Rectal smooth muscle tissue (tissue), 1 donor: ENCODE results near the gene AAMP.

Source experiments
- H3K27ac ChIP-seq: one replicate; pipeline ENCODE4 v1.7.0; 2013; ENCODE audit warnings: low read depth, low read length, inconsistent platforms
- H3K27me3 ChIP-seq: one replicate; pipeline ENCODE4 v1.7.0; 2013; ENCODE audit warnings: low read length; ENCODE audit not compliant: control insufficient read depth, insufficient read depth
- H3K36me3 ChIP-seq: one replicate; pipeline ENCODE4 v1.7.0; 2013; ENCODE audit warnings: low read length; ENCODE audit not compliant: control insufficient read depth, insufficient read depth
- H3K4me1 ChIP-seq: one replicate; pipeline ENCODE4 v1.7.0; 2013; ENCODE audit warnings: low read length; ENCODE audit not compliant: control insufficient read depth, insufficient read depth
- H3K4me3 ChIP-seq: one replicate; pipeline ENCODE4 v1.7.0; 2013; ENCODE audit warnings: low read length
- H3K9ac ChIP-seq: one replicate; pipeline ENCODE4 v1.7.0; 2013; ENCODE audit warnings: low read length

Gene AAMP

GRCh38 chr2:218291318-218292047 is 21.5 kb upstream of the AAMP start:
- H3K27ac ChIP-seq, result peak overlapping the region; percentile 96
- no peaks in the 10 kb centered on the region for H3K27me3 ChIP-seq
- peak overlapping the region; percentile 88 for H3K9ac ChIP-seq
- peak overlapping the region; percentile 94 for H3K4me3 ChIP-seq
- H3K4me1 ChIP-seq, result peaks cover 35% of the 10 kb centered on the region
- no peaks in the 10 kb centered on the region for H3K36me3 ChIP-seq

- peak overlapping the region; percentile 88 for H3K9ac ChIP-seq
- peak overlapping the region; percentile 94 for H3K4me3 ChIP-seq
- H3K36me3 ChIP-seq, result no peaks in the 10 kb centered on the region
- H3K27ac ChIP-seq, result peak overlapping the region; percentile 96
- H3K4me1 ChIP-seq, result peaks cover 44% of the 10 kb centered on the region
- H3K27me3 ChIP-seq, result no peaks in the 10 kb centered on the region
These were observed 20.7 kb upstream of the AAMP start for GRCh38 chr2:218290316-218291261.

GRCh38 chr2:218289639-218290315 is 19.8 kb upstream of the AAMP start:
- no peaks in the 10 kb centered on the region for H3K36me3 ChIP-seq
- peak overlapping the region; percentile 96 for H3K27ac ChIP-seq
- H3K27me3 ChIP-seq, result no peaks in the 10 kb centered on the region
- peak overlapping the region; percentile 40 for H3K9ac ChIP-seq
- H3K4me3 ChIP-seq, result peak overlapping the region; percentile 94
- peaks cover 51% of the 10 kb centered on the region for H3K4me1 ChIP-seq

- peak overlapping the region; percentile 90 for H3K27ac ChIP-seq
- no peaks in the 10 kb centered on the region for H3K36me3 ChIP-seq
- H3K9ac ChIP-seq, result peak overlapping the region; percentile 2
- H3K4me3 ChIP-seq, result peak overlapping the region; percentile 64
- H3K27me3 ChIP-seq, result no peaks in the 10 kb centered on the region
- peaks cover 74% of the 10 kb centered on the region for H3K4me1 ChIP-seq
These were observed 16.9 kb upstream of the AAMP start for GRCh38 chr2:218286570-218287459.

DNA sequence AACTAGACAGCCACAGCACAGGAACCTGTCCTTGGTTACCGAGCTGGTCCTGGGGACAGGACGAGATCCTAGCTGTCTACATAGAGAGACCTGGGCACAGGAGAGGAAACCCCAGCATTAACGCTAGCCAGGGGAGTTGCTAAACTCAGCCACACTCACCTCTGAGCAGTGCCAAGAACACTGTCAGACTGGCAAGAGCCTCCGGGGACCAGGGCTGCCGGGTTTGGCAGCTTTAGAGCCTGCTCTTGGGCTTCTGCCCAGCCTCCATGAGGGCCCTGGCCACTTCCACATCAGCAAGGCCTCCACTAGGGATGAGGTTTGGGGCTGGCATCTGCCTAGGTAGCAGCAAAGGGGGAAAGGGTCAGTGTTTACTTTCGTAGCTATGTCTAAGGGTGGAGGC is 15.7 kb upstream of the AAMP start:
- H3K27me3 ChIP-seq, result no peaks in the 10 kb centered on the region
- H3K4me1 ChIP-seq, result peaks cover 71% of the 10 kb centered on the region
- peak overlapping the region; percentile 64 for H3K4me3 ChIP-seq
- H3K9ac ChIP-seq, result peak overlapping the region; percentile 49
- H3K27ac ChIP-seq, result peak overlapping the region; percentile 90
- peaks cover 5% of the 10 kb centered on the region for H3K36me3 ChIP-seq

GRCh38 chr2:218284106-218284811 is 14.3 kb upstream of the AAMP start:
- peak overlapping the region; percentile 27 for H3K4me3 ChIP-seq
- no peak overlapping the region for H3K9ac ChIP-seq
- no peaks in the 10 kb centered on the region for H3K27me3 ChIP-seq
- H3K36me3 ChIP-seq, result peaks cover 19% of the 10 kb centered on the region
- peak overlapping the region; percentile 85 for H3K27ac ChIP-seq
- peaks cover 61% of the 10 kb centered on the region for H3K4me1 ChIP-seq

DNA sequence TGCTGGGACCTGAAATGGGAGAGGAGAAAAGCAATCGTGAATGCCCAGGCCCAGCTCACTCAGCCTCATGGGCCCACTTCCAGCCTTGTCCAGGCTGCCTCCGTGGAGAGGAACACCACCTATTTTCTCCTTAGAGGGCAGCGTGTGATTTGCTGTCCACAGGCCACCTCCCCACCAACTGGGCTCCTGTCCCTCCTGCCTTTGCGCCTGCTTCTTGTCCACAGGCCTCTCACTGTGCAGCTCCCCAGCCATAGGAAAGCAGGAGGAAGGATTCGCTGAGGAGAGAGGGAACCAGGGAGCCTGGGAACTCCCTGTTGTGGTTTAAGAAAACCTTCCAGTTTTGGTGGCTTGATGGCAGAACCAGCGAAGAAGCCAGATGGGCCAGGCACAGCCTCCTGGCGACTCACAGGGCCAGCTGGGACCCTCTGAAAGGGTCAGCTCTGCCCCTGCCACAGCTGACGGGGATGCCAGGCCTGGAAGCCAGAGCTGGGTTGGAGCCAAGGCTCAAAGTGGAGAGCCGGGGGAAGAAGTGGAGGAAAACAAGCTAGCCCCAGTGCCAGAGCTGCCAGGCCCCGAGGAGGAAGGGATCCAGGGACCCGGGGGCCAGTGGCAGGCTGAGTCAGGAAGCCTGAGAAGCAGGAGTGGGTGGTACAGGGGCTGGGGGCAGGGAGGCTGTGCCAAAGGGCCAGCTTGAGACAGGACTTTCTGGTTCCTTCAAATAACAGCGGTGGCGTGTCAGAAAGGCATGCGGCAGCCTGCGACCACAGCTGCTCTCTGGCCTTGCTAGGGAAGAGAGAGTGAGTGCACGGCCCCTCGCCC is 12.4 kb upstream of the AAMP start:
- Histone ChIP-seq H3K36me3 (peaks cover 36% of the 10 kb centered on the region), H3K4me1 (peaks cover 57% of the 10 kb centered on the region)

DNA sequence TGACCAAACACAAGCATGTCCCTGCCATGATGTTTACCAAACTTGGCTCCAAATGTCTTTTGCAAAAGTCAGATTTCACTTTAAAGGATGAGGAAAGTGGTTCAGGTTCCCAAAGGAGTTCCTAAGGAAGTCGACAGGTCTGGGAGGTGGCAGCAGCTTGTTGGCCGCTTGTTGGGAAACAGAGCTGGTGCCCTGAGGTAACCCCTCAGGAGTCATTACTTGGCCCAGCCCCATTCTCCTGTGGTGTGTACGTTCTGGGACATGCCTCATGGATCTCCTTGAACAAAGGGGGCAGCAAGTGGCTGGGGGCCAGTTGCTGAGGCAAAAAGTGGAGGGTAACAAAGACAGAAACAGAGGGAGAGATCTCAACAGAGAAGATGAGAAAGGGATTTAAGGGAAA is 11.5 kb upstream of the AAMP start:
- peaks cover 49% of the 10 kb centered on the region for H3K4me1 ChIP-seq
- peak overlapping the region; percentile 85 for H3K27ac ChIP-seq
- H3K4me3 ChIP-seq, result no peak overlapping the region
- no peaks in the 10 kb centered on the region for H3K27me3 ChIP-seq
- no peak overlapping the region for H3K9ac ChIP-seq
- peaks cover 45% of the 10 kb centered on the region for H3K36me3 ChIP-seq

More for the DNA sequence above, 12.4 kb upstream of the AAMP start:
- Histone ChIP-seq H3K27ac (peak overlapping the region; percentile 85), H3K4me3 (no peak overlapping the region), H3K9ac (no peak overlapping the region), H3K27me3 (no peaks in the 10 kb centered on the region)

DNA sequence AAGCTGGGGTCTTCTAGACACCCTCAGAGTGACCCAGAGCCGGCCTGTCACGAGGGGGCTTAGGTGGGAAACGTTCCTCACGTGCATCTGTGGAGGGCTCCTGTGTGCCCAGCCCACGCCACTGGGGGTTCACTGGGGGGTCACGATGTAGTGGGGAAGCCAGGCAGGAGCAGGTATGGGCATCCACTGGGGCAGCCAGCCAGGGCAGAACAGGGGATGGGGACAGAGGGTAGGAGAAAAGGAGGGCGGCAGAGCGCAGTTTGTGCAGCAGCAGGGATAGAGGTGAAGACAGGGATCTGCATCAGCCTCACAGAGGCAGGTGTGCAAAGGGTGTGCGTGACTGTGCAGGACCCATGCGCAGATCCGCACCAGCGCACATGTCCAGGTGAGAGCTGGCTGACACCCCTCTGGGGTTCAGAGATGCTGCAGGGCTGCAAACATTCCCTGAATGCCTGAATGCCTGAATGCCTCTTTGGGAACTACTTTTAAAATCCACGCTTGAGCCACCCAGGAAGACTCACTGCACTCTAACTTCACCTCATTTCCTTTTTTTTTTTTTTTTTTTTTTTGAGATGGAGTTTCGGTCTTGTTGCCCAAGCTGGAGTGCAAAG is 10.4 kb upstream of the AAMP start:
- H3K4me3 ChIP-seq, result no peak overlapping the region
- no peak overlapping the region for H3K9ac ChIP-seq
- no peaks in the 10 kb centered on the region for H3K27me3 ChIP-seq
- H3K4me1 ChIP-seq, result peaks cover 39% of the 10 kb centered on the region
- no peak overlapping the region for H3K27ac ChIP-seq
- H3K36me3 ChIP-seq, result peaks cover 52% of the 10 kb centered on the region

- no peak overlapping the region for H3K4me3 ChIP-seq
- no peaks in the 10 kb centered on the region for H3K27me3 ChIP-seq
- H3K4me1 ChIP-seq, result peaks cover 25% of the 10 kb centered on the region
- peaks cover 62% of the 10 kb centered on the region for H3K36me3 ChIP-seq
- no peak overlapping the region for H3K27ac ChIP-seq
- H3K9ac ChIP-seq, result no peak overlapping the region
These were observed 8.8 kb upstream of the AAMP start for GRCh38 chr2:218278531-218279360.
